Activated CD4-positive, alpha-beta T cell treated with anti-CD3 and anti-CD28 coated beads, Interleukin-2, amount 50 U/mL, for 1 hour (primary cell): ENCODE data around the gene ARHGEF38.
"Not testable (repeated sequence)": the region's sequence is repeated elsewhere in the genome, so short reads cannot be mapped to it uniquely, and the experiment has no call there.

Experiments used
- DNase-seq: peaks from one replicate; pipeline ENCODE4 v3.0.0-alpha.2; 2020

ARHGEF38 gene

GRCh38 chr4:105563352-105563751 is 10.9 kb downstream of the ARHGEF38 start:
- no peak for DNase-seq

GRCh38 chr4:105568584-105568983 is 16.2 kb downstream of the ARHGEF38 start:
- DNase-seq, result no peak

GRCh38 chr4:105569057-105569865 is 16.8 kb downstream of the ARHGEF38 start:
- DNase-seq, result no peak

GRCh38 chr4:105569866-105570236 is 17.4 kb downstream of the ARHGEF38 start:
- DNase-seq, result no peak

- DNase-seq, result no peak
These were observed 19.9 kb downstream of the ARHGEF38 start for GRCh38 chr4:105572296-105572695.

- DNase-seq, result no peak
These were observed 34.4 kb downstream of the ARHGEF38 start for GRCh38 chr4:105586638-105587328.

GRCh38 chr4:105587841-105588240 is 35.4 kb downstream of the ARHGEF38 start:
- DNase-seq, result no peak

GRCh38 chr4:105588252-105588651 is 35.8 kb downstream of the ARHGEF38 start:
- no peak for DNase-seq

- no peak for DNase-seq
These were observed 39.2 kb downstream of the ARHGEF38 start for GRCh38 chr4:105591573-105591972.

- no peak for DNase-seq
These were observed 41.9 kb downstream of the ARHGEF38 start for GRCh38 chr4:105594099-105595010.

GRCh38 chr4:105596684-105597083 is 44.3 kb downstream of the ARHGEF38 start:
- no peak for DNase-seq

- no peak for DNase-seq
These were observed 45.6 kb downstream of the ARHGEF38 start for GRCh38 chr4:105598052-105598451.

- DNase-seq, result no peak
These were observed 46.4 kb downstream of the ARHGEF38 start for GRCh38 chr4:105598787-105599186.

- DNase-seq, result no peak
These were observed 47.1 kb downstream of the ARHGEF38 start for GRCh38 chr4:105599482-105599881.

- no peak for DNase-seq
These were observed 47.7 kb downstream of the ARHGEF38 start for GRCh38 chr4:105599932-105600655.

GRCh38 chr4:105600951-105601350 is 48.5 kb downstream of the ARHGEF38 start:
- DNase-seq, result no peak

GRCh38 chr4:105601406-105601805 is 49.0 kb downstream of the ARHGEF38 start:
- DNase-seq, result no peak

- no peak for DNase-seq
These were observed 50.7 kb downstream of the ARHGEF38 start for GRCh38 chr4:105603158-105603557.

GRCh38 chr4:105605493-105605892 is 53.1 kb downstream of the ARHGEF38 start:
- no peak for DNase-seq

- DNase-seq, result no peak
These were observed 55.5 kb downstream of the ARHGEF38 start for GRCh38 chr4:105607876-105608275.

GRCh38 chr4:105609819-105610218 is 57.4 kb downstream of the ARHGEF38 start:
- not testable (repeated sequence) for DNase-seq

GRCh38 chr4:105613306-105613705 is 60.9 kb downstream of the ARHGEF38 start:
- no peak for DNase-seq
